WI38 (cell line): ENCODE results near the gene OSM.

Experiments
- H3K4me3 ChIP-seq: 2 replicates; pipeline ENCODE4 v1.5.1; 2011; ENCODE audit warnings: low read depth, mild to moderate bottlenecking, control low read depth, low read length
- TF ChIP-seq, protein P1 (sequence below): IDR thresholded peaks from 2 replicates; pipeline ENCODE4 v1.5.1; 2012; ENCODE audit warnings: low read depth, mild to moderate bottlenecking, control low read depth, low read length

Gene OSM

DNA sequence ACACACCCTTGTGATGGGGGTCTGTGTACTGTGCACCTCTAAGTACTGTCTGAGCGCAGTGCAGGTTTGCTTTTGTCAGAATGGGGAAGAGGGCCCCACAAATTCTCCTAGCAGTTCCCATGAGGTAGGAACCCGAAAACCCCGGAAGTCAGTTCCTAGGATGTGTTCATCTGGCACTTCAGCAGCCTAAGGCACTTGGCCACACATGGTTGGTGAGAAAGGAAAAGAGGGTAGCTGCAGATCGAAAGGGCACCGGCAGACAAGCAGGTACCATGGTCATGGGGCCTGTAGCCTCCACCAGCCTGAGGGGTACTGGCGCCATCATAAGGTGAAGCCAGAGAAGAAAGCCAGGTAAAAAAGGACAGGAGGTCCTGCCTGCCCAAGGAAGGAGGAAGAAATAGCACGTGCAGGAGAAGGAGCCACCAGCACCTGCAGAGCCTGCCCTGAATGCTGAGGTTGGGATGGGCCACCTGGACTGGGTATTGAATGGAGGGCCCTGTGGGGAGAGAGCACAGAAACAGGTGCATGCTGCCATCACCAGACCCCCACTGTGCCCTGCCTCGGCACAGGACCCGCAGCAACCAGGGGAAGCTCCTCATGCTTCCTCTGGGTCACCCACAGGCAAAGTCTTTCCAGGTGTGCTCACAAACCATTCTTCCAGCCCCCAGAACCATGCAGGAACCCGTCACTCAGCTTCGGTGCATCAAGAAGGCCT lies 30.8 kb upstream of the OSM start:
- H3K4me3 ChIP-seq: no peak overlapping the region
- TF ChIP-seq, protein P1, sequence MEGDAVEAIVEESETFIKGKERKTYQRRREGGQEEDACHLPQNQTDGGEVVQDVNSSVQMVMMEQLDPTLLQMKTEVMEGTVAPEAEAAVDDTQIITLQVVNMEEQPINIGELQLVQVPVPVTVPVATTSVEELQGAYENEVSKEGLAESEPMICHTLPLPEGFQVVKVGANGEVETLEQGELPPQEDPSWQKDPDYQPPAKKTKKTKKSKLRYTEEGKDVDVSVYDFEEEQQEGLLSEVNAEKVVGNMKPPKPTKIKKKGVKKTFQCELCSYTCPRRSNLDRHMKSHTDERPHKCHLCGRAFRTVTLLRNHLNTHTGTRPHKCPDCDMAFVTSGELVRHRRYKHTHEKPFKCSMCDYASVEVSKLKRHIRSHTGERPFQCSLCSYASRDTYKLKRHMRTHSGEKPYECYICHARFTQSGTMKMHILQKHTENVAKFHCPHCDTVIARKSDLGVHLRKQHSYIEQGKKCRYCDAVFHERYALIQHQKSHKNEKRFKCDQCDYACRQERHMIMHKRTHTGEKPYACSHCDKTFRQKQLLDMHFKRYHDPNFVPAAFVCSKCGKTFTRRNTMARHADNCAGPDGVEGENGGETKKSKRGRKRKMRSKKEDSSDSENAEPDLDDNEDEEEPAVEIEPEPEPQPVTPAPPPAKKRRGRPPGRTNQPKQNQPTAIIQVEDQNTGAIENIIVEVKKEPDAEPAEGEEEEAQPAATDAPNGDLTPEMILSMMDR: no peak

DNA sequence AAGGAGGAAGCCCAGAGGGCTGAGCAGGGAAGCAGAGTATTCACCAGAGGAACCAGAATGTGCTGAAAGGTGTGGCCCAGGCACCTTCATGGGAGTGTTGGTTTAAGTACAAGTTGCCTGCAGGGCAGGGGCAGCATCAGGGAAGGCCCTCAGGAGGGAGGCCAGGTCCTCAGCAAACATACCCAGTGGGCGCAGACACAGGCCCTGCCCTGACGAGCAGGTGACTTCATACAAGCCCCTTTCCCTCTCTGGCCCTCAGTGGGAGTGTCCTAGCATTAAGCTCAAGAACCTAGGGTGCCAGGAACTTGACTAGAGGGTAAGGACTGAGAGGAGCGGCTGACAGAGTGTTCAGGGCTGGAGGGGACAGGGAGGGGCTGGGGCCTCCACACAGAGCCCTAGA lies 30.2 kb upstream of the OSM start:
- no peak overlapping the region for H3K4me3 ChIP-seq
- TF ChIP-seq, protein P1: no peak

DNA sequence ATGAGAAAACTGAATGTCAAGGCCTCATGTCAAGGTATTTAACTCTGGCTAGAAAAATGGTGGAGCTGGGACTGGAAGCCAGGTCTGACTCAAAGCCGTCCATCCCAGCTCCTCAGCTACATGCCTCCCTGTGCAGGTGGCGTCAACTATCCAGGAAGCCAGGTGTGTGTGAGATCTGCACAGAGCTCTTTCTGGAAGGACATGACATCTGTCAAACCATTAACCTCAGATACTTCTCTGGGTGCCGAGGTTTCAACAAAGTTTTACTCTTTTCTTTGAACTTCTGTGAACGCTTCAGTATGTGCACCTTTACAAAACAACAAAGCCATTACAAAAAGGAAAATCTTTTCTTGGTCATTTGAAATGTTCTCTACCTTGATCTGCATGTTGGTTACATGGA lies 29.7 kb upstream of the OSM start:
- TF ChIP-seq, protein P1: no peak
- no peak overlapping the region for H3K4me3 ChIP-seq

DNA sequence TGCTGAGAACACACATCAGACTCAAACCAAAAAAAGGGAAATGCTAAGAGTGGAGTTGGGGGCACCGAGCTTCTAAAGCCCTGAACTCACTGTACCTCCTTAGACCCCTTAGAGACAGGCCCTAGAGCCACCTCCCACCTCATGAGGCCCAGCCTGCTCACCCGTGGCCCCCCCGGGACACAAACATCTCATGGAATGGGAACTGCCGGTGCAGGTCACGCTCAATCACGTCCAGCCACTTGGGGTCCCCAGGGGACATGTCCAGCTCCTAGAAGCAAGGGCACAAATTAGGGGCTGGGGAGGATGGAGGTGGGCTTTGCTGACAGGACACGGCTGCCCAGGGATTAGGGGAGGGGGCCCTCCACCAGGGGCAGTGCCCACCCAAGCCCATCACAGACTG lies 28.9 kb upstream of the OSM start:
- no peak overlapping the region for H3K4me3 ChIP-seq
- TF ChIP-seq, protein P1: no peak

DNA sequence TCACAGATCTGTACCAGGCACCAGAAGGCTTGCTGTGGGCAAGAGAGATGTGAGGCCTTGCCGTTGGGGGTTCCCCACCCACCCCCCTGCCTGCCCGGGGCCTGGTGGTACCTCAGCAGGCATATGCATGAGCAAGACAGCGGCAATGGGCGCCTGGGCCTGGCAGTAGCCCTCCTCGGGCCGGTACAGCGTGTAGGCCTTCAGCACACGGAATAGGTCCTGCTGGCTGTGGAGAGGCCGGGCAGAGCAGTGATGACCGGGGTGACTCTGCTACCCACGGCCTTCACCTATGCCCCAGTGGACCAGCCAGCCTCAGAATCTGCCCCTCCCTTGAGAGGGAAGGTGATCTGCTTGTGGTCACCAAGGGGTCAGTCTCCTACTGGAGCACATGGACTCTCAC lies 28.2 kb upstream of the OSM start:
- H3K4me3 ChIP-seq: no peak overlapping the region
- TF ChIP-seq, protein P1: no peak

DNA sequence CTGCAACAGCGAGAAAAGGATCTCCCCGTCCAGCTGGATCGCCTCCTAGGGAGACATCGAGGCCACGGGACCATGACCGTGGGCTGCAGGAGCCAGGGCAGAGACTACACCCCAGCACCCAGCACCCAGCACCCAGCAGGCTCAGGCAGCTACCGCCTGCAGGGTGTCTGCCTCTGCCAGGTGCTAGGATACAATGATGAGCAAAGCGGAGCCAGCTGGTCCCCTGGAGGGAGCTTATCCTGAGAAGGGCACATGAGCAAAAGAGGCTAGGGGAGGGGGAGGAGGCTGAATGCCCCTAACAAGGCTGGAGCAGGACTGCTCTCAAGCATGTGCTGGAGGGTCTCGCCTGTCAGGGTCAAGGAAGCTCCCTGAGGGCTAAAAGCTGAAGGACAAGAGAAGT lies 27.4 kb upstream of the OSM start:
- TF ChIP-seq, protein P1: no peak
- no peak overlapping the region for H3K4me3 ChIP-seq

DNA sequence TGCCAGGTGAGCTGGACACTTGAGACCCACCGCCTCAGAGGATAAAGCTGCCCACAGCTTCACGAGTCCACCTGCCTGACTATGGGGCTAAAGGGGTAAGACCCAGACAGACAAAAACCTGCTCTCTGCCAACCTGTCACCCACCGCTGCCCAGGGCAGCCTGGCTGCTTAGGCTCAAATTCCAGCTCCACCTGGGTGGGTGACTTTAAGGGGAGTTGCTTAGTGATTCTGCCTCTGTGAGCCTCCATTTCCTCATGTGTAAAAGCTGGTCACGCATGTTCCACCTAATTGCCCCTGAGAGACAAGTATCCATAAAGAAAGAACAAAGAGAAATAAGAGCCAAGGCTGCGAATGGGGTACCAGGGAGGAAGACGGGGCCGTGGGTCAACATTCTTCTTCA lies 26.4 kb upstream of the OSM start:
- no peak overlapping the region for H3K4me3 ChIP-seq
- TF ChIP-seq, protein P1: no peak
